ENCODE results near the gene INAFM2. TPM values are rescaled to one million over a fixed set of nuclear protein-coding genes. Genes with fewer than 3 reads are reported as not detected.

The INAFM2 gene
- total RNA-seq, 5 donors from 2014 or later (not counting 1 experiment from before 2014, with no cell fraction given) = 5.5 to 10.9 (median 6.4) TPM

DNA sequence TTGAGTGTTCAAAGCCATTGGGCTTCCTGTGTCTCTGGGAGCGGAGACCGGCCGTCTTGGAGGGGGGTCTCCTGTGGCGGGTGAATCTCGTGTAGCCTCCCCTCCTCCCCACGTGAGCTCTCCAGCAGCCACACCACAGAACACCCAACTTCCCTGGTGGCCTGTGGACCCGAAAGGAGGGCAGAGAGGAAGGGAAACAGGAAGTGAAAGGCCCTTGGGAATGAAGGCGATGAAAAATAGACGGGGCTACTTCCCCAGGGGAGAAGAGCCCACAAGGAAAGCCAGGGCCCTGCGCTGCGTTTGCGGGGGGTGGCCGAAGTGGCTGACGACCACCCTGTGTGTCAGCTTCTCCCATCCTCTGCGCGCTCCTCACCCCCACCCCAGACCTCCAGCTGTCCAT is 46.0 kb upstream of the INAFM2 start:
- 35% methylated on average over 6 of the region's 16 CpGs for WGBS (ENCODE audit: insufficient coverage)
- ATAC-seq (replicated peaks in 1 of 4) (no peak), DNase-seq (no peak)
- H3K9me3 Mint-ChIP-seq = no peaks in the 10 kb centered on the region
- H3K4me3 Mint-ChIP-seq = no peak overlapping the region
- ChIA-PET POLR2A (no interaction called here), CTCF (interaction anchor here (1.0 to 3.6 kb wide), 3 partner anchors 60 to 116 kb away, joined by 4 to 18 read pairs (median 5); partner anchors contain the start of gene BUB1B (in 1 of the 2))
- H3K27me3 ChIP-seq (replicated peaks in 1 of 2; ENCODE audit: control insufficient read depth in 2 of 2, extremely low read depth in 1 of 2, insufficient read depth in 2 of 2, low read length in 1 of 2) = peaks cover 0 to 56% of the 10 kb centered on the region in 2 experiments
- no peaks in the 10 kb centered on the region for H3K36me3 ChIP-seq (ENCODE audit: control insufficient read depth in 2 of 2, extremely low read depth in 1 of 2, insufficient read depth in 1 of 2, low read length in 1 of 2)
- peaks cover 0 to 27% of the 10 kb centered on the region in 2 experiments for H3K4me1 ChIP-seq (ENCODE audit: control insufficient read depth in 1 of 2, extremely low read depth in 1 of 2, insufficient read depth in 2 of 2, low read length in 2 of 2)
- H3K27ac Mint-ChIP-seq = no peak overlapping the region
- H3K4me3 ChIP-seq (ENCODE audit: control insufficient read depth in 1 of 2, extremely low read depth in 1 of 2, low read length in 1 of 2) = no peak overlapping the region
- no peaks in the 10 kb centered on the region for H3K9me3 ChIP-seq
- no peaks in the 10 kb centered on the region for H3K36me3 Mint-ChIP-seq
- no peak overlapping the region for H3K27ac ChIP-seq (ENCODE audit: low read length)
- H3K27me3 Mint-ChIP-seq = peaks cover 7 to 40% of the 10 kb centered on the region in 2 donors
- H3K4me1 Mint-ChIP-seq = peaks cover 4 to 6% (median 5%) of the 10 kb centered on the region in 3 donors

DNA sequence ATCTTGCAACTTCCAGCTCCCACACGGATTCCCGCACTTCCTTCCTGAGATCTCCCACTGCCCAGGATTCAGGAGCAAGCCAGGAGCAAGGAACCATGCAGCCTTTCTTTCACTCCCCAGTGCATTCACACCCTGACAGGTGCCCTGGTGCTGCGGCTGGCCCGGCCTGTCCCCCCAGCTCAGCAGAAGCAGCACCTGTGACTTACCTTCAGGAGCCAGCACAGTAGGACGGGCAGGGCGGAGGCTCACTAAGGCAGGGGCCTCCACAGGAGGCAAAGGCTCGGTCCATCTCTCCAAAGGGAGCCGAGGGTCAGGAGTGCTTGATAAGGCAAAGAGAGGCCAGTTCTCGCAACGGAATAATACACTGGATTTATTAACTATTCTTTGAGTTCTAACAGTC is 45.5 kb upstream of the INAFM2 start:
- WGBS (ENCODE audit: insufficient coverage) = 95% methylated on average over 8 of the region's 10 CpGs
- peaks cover 4 to 6% (median 5%) of the 10 kb centered on the region in 3 donors for H3K4me1 Mint-ChIP-seq
- H3K27ac Mint-ChIP-seq = no peak overlapping the region
- CTCF ChIA-PET = interaction anchor here in 1 of 2 donors (1.6 to 3.6 kb wide), 2 partner anchors 60 kb away, joined by 5 to 18 read pairs; no protein-coding TSS in a partner anchor
- peaks cover 0 to 59% of the 10 kb centered on the region in 2 experiments for H3K27me3 ChIP-seq (replicated peaks in 1 of 2; ENCODE audit: control insufficient read depth in 2 of 2, extremely low read depth in 1 of 2, insufficient read depth in 2 of 2, low read length in 1 of 2)
- no peaks in the 10 kb centered on the region for H3K36me3 ChIP-seq (ENCODE audit: control insufficient read depth in 2 of 2, extremely low read depth in 1 of 2, insufficient read depth in 1 of 2, low read length in 1 of 2)
- no peaks in the 10 kb centered on the region for H3K9me3 Mint-ChIP-seq
- DNase-seq = no peak
- no peak overlapping the region for H3K27ac ChIP-seq (ENCODE audit: low read length)
- peaks cover 7 to 40% of the 10 kb centered on the region in 2 donors for H3K27me3 Mint-ChIP-seq
- H3K4me3 ChIP-seq (ENCODE audit: control insufficient read depth in 1 of 2, extremely low read depth in 1 of 2, low read length in 1 of 2) = no peak overlapping the region
- no peaks in the 10 kb centered on the region for H3K9me3 ChIP-seq
- no peaks in the 10 kb centered on the region for H3K36me3 Mint-ChIP-seq
- ATAC-seq (replicated peaks in 1 of 4) = no peak
- no peak overlapping the region for H3K4me3 Mint-ChIP-seq
- H3K4me1 ChIP-seq (ENCODE audit: control insufficient read depth in 1 of 2, extremely low read depth in 1 of 2, insufficient read depth in 2 of 2, low read length in 2 of 2) = peaks cover 0 to 33% of the 10 kb centered on the region in 2 experiments
- POLR2A ChIA-PET = no interaction called here

DNA sequence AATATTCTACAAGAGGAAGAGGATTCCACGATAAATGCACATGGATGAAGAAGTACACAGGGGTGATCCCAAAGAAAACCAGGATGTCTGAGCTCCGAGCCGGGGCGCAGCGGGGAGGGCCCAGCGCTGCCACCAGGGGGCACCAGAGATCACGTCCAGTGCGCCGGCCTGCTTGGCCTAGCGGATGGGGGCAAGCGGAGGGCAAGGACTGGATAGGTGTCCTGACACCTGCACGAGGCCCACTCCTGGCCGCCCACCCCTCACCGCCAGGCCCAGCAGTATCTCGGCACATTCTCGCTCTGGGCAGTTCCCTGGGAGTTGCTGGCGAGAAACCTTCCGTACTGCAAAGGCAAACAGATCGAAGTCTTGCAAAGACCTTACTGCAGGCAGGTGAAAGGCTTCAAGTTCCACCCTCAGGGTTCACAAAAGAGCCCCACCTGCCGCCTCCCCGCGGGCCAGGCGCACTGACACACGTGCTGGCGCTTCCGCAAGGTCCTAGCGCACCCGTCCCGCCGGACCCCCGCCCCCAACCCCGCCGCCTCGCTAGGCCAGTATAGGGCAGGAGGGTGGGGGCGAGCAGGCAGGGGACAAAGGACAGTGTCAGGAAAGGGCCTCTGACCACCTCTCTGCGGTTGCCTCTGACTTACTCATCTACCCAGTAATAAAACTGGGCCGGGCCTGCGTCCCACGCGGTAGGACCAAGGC is 43.9 kb upstream of the INAFM2 start:
- peaks cover 4 to 8% (median 5%) of the 10 kb centered on the region in 3 donors for H3K4me1 Mint-ChIP-seq
- CTCF ChIA-PET = interaction anchor here (0.6 to 3.6 kb wide), 22 partner anchors 10 to 391 kb away, joined by 3 to 37 read pairs (median 4); partner anchors contain the start of genes PLCB2 (in 2 of the 2) and CCDC9B (in 1 of the 2)
- Histone ChIP-seq H3K27ac (ENCODE audit: low read length) (no peak overlapping the region), H3K9me3 (no peaks in the 10 kb centered on the region), H3K36me3 (ENCODE audit: control insufficient read depth in 2 of 2, extremely low read depth in 1 of 2, insufficient read depth in 1 of 2, low read length in 1 of 2) (no peaks in the 10 kb centered on the region), H3K27me3 (replicated peaks in 1 of 2; ENCODE audit: control insufficient read depth in 2 of 2, extremely low read depth in 1 of 2, insufficient read depth in 2 of 2, low read length in 1 of 2) (peaks cover 0 to 63% of the 10 kb centered on the region in 2 experiments), H3K4me1 (ENCODE audit: control insufficient read depth in 1 of 2, extremely low read depth in 1 of 2, insufficient read depth in 2 of 2, low read length in 2 of 2) (peaks cover 0 to 38% of the 10 kb centered on the region in 2 experiments), H3K4me3 (ENCODE audit: control insufficient read depth in 1 of 2, extremely low read depth in 1 of 2, low read length in 1 of 2) (no peak overlapping the region)
- H3K9me3 Mint-ChIP-seq = no peaks in the 10 kb centered on the region
- peaks cover 7 to 40% of the 10 kb centered on the region in 2 donors for H3K27me3 Mint-ChIP-seq
- ATAC-seq (replicated peaks in 1 of 4) = peak in 2 of 4 experiments; percentile 38 to 45
- no peak overlapping the region for H3K27ac Mint-ChIP-seq
- DNase-seq = peak in 33 of 35 experiments; percentile 15 to 81 (median 51)
- H3K4me3 Mint-ChIP-seq = no peak overlapping the region
- H3K36me3 Mint-ChIP-seq = no peaks in the 10 kb centered on the region
- POLR2A ChIA-PET = interaction anchor here in 1 of 2 donors (0.6 kb wide), 1 partner anchor 70 kb away, joined by 3 read pairs; no protein-coding TSS in a partner anchor
- WGBS (ENCODE audit: insufficient coverage) = 49% methylated on average over 34 of the region's 40 CpGs

DNA sequence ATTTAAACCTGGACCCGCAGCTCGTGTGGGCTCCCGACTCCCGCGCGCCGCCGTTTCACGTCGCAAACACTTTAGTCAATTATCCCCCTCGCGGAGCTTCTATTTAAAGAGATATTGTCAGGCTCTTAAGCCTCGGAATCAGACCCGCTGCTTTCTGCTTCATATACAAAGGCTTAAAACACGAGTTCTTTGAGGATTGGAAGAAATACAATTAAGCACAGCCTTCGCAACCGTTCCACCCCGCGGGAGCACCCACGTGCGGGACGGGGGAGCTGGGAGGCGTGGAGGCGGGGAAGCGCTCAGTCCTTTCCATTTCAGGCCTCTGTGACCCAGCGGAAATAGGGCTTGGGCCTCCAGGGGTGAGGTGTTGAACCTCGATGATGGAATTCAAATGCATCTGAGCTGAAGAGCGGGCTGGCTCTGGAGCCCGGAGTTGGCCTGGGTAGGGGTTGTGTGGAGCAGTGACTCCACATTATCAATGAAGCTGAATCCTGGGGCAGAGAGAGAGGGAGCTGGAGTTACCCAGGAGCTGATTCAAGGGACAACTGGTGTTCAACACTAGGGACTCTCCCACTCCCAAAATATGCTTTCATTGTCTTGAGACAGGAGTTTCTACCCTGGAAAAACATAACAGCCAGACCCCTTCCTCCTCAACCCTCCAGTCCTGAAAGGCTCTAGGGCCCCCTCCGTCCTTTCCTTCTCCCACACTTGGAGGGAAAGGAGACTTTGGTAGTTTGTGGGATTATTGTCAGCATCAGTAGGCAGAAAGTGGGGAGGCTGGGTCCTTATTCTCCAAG is 43.0 kb upstream of the INAFM2 start:
- ChIA-PET CTCF (interaction anchor here (0.5 to 3.6 kb wide), 14 partner anchors 24 to 1132 kb away, joined by 3 to 37 read pairs (median 4); partner anchors contain the start of gene PLCB2 (in 2 of the 2)), POLR2A (no interaction called here)
- H3K4me1 ChIP-seq (ENCODE audit: control insufficient read depth in 1 of 2, extremely low read depth in 1 of 2, insufficient read depth in 2 of 2, low read length in 2 of 2) = peaks cover 0 to 34% of the 10 kb centered on the region in 2 experiments
- no peaks in the 10 kb centered on the region for H3K36me3 Mint-ChIP-seq
- H3K27me3 Mint-ChIP-seq = peaks cover 7 to 38% of the 10 kb centered on the region in 2 donors
- no peak overlapping the region for H3K4me3 ChIP-seq (ENCODE audit: control insufficient read depth in 1 of 2, extremely low read depth in 1 of 2, low read length in 1 of 2)
- peaks cover 0 to 3% of the 10 kb centered on the region in 2 donors for H3K36me3 ChIP-seq (ENCODE audit: control insufficient read depth in 2 of 2, extremely low read depth in 1 of 2, insufficient read depth in 1 of 2, low read length in 1 of 2)
- peak overlapping the region; percentile 34 to 74 (median 62) for H3K4me3 Mint-ChIP-seq
- no peak overlapping the region for H3K27ac ChIP-seq (ENCODE audit: low read length)
- ATAC-seq (replicated peaks in 1 of 4) (no peak), DNase-seq (no peak)
- no peaks in the 10 kb centered on the region for H3K9me3 ChIP-seq
- no peak overlapping the region for H3K27ac Mint-ChIP-seq
- peaks cover 0 to 63% of the 10 kb centered on the region in 2 experiments for H3K27me3 ChIP-seq (replicated peaks in 1 of 2; ENCODE audit: control insufficient read depth in 2 of 2, extremely low read depth in 1 of 2, insufficient read depth in 2 of 2, low read length in 1 of 2)
- peaks cover 4 to 8% (median 5%) of the 10 kb centered on the region in 3 donors for H3K4me1 Mint-ChIP-seq
- 95% methylated on average over 15 of the region's 30 CpGs for WGBS (ENCODE audit: insufficient coverage)
- no peaks in the 10 kb centered on the region for H3K9me3 Mint-ChIP-seq

DNA sequence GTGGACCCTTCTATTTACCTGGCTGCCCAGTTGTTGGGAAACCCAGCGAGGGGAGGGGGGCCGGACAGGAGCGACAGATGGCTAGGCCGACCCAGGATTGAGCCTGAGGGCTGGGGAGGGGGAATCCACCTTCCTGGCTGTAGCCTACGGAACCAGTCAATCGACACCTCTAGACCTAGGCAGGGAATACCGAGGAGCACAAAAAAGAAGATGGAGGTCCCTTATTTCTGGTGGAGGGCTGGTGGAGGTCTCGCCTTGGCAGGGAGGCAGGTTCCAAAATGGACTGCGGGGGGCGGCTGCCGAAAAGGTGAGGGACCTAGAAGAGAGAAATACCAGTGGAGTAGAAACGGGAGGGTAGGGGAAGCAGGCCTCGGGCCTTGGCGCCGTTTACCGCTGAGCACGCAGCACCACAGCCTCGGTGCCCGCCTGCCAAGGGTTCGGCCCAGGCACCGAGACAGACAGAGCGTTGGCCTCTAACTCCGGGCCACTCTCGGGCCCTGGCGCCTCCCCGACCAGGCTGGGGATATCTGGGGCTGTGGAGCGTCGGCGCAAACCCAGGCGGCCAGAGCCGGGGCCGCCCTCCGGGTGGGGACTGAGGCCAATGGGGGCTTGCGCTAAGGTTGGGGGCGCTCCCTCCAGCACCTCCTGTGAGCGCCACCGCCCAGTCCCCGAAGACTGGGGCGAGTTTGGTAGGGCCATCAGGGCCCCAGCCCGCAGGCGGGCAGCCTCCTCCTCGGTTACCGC is 42.3 kb upstream of the INAFM2 start:
- peaks cover 7 to 38% of the 10 kb centered on the region in 2 donors for H3K27me3 Mint-ChIP-seq
- POLR2A ChIA-PET = no interaction called here
- 91% methylated on average over 35 of the region's 43 CpGs for WGBS (ENCODE audit: insufficient coverage)

More for the DNA sequence above, 42.3 kb upstream of the INAFM2 start:
- Histone ChIP-seq H3K4me3 (ENCODE audit: control insufficient read depth in 1 of 2, extremely low read depth in 1 of 2, low read length in 1 of 2) (no peak overlapping the region), H3K4me1 (ENCODE audit: control insufficient read depth in 1 of 2, extremely low read depth in 1 of 2, insufficient read depth in 2 of 2, low read length in 2 of 2) (peaks cover 0 to 34% of the 10 kb centered on the region in 2 experiments), H3K9me3 (no peaks in the 10 kb centered on the region), H3K27me3 (replicated peaks in 1 of 2; ENCODE audit: control insufficient read depth in 2 of 2, extremely low read depth in 1 of 2, insufficient read depth in 2 of 2, low read length in 1 of 2) (peaks cover 0 to 63% of the 10 kb centered on the region in 2 experiments), H3K27ac (ENCODE audit: low read length) (no peak overlapping the region), H3K36me3 (ENCODE audit: control insufficient read depth in 2 of 2, extremely low read depth in 1 of 2, insufficient read depth in 1 of 2, low read length in 1 of 2) (peaks cover 0 to 3% of the 10 kb centered on the region in 2 donors)
- DNase-seq = no peak
- CTCF ChIA-PET = interaction anchor here (0.5 to 3.6 kb wide), 8 partner anchors 23 to 1131 kb away, joined by 3 to 37 read pairs (median 4); partner anchors contain the start of gene PLCB2 (in 1 of the 2)
- Mint-ChIP-seq H3K4me3 (peak overlapping the region; percentile 17 to 74 (median 62)), H3K36me3 (no peaks in the 10 kb centered on the region), H3K4me1 (peaks cover 4 to 8% (median 5%) of the 10 kb centered on the region in 3 donors), H3K27ac (no peak overlapping the region), H3K9me3 (no peaks in the 10 kb centered on the region)
- no peak for ATAC-seq (replicated peaks in 1 of 4)

Measured in T-cell (primary cell).